Activated CD4-positive, alpha-beta T cell treated with anti-CD3 and anti-CD28 coated beads for 1 hour (primary cell): ENCODE results near the gene FANCD2.
A peak's percentile ranks its signal among the peaks of the same experiment; 100 is the strongest.
"Not testable (repeated sequence)": the region's sequence is repeated elsewhere in the genome, so short reads cannot be mapped to it uniquely, and the experiment has no call there.

Experiments used
- DNase-seq: peaks from one replicate; pipeline ENCODE4 v3.0.0-alpha.2; 2020

FANCD2 gene

DNA sequence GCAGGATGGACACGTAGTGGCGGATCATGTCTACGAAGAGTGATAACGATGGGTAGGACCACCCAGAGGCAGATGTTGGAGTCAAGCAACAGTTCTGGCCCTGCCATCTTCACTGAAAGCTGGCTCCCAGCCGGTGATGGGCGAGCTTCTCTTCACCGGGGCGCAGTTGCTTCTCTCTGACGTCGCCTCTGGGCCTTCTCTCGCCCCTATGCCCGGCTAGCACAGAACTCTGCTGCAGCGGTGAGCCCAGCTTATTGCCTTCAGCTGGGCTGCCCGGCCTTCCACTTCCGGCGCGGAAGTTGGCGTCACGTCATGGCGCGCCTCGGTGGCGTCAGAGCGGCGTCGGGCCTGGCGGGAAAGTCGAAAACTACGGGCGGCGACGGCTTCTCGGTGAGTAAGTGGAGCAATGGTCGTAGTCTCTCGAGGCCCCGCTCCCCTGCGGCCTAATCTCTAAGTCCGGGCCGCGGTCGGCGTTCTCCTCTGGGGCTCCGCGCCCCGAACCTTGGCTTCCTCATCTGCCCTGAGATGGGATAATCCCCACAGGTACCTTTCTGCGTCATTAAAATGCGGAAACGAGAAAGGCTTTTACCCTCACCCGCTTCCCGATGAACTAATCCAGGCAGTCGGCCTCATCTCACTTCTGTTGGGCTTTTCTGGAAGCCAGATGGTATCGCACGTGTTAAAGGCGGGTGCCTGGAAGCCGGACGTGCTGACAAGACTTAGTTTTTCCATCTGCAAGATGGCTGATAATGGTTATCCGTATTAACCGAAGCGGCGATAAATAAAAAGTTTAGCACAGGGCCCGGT is at the start of gene FANCD2:
FANCD2 (plus strand) TSS at position 354 of the 807 bp plus-strand sequence. CDS start 2,221 bp downstream, outside the sequence.
- DNase-seq = peak; percentile 92

DNA sequence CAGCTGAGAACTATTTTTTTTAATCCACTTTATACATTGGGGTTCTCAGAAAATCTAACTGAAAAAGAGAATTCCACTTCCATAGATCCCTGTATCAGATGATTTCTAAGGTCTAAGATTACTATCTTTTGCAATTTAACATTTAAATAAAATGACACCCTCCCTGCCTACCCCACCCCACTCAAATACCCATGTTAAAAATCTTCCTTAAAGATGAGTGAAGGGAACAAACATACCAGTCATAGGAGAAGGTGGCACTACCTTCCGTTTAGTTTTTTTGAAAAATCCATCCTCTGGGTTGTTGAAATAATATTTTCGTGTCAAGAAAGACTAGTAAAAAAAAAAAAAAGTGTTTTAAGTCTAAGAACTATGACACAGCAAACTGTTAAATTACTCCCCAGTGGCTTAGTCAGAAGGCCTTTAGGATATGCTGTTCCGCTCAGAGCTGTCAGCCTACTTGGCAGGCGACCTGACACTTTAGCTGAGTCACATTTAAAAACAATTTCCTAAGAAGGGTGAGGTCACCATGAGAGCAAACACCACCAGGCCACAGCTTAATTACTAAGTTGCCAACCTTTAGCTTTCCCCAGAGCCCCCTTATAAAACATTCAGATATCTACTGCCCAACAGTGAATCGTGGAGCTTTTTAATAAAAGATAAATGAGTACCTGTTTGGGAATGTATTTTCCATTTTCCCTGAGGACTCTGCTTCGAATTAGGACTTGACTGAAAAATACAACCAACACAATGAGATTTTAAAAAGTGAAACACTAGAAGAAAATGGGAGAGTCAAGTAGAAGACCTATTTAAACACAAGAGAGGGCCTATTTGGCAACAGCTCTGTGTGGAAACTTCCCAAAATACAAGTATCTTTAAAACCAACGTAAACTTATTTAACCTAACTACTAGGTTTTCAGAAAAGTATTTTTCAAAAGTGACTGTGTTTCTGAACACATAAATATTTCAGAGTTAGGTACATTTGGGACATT is 49.2 kb upstream of the FANCD2 start:
- DNase-seq = no peak

DNA sequence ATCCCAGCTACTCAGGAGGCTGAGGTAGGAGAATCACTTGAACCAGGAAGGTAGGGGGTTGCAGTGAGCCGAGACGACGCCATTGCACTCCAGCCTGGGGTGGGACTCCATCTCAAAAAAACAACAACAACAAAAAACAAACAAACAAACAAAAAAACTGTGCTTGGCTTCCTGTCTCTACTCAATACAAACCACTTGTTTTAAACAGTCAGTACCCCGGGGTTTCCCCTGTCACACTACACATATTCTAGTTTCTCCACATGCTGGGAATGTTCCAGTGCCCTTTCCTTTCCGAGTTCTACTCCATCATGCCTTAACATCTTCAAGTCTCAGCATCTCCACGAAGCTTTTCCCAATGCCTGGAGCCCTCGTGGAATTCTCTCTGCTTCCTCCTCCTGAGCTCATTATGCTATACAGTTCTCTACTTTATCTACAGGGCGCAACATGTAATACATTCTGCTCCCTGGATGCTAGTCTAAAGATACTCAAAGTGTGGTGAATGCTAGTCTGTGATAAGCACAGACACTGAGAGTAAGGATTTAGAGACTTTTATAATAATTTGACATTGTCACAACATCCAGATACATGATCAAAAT is 47.4 kb upstream of the FANCD2 start:
- no peak for DNase-seq

DNA sequence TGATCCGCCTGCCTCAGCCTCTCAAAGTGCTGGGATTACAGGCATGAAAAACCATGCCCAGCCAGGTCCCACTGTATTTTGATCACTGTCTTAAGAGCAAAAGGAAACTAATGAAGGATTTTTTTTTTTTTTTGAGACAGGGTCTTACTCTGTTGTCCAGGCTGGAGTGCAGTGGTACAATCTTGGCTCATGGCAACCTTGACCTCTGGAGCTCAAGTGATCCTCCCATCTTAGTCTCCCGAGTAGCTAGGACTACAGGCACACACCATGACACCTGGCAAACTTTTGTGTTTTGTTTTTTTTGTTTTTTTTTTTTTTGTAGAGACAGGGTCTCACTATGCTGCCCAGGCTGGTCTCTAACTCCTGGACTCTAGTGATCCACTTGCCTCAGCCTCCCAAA is 46.0 kb upstream of the FANCD2 start:
- no peak for DNase-seq

DNA sequence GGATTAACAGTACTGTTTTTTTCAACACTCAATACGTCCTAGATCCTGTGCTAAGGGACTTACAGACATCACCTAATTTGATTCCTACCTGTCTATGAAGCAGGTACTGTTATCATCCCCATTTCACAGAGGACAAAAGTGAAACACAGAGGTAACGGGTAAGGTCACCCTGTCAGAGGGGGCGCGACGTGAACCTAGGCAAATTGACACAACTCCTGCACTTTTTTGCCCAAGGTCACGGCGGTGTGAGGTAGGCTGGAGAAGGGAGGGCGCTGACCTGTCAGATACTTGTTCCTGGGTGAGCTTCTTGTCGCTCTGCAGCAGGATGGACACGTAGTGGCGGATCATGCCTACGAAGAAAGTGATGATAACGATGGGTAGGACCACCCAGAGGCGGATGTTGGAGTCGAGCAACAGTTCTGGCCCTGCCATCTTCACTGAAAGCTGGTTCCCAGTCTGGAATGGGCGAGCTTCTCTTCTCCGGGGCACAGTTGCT is 40.0 kb upstream of the FANCD2 start:
- DNase-seq = no peak

DNA sequence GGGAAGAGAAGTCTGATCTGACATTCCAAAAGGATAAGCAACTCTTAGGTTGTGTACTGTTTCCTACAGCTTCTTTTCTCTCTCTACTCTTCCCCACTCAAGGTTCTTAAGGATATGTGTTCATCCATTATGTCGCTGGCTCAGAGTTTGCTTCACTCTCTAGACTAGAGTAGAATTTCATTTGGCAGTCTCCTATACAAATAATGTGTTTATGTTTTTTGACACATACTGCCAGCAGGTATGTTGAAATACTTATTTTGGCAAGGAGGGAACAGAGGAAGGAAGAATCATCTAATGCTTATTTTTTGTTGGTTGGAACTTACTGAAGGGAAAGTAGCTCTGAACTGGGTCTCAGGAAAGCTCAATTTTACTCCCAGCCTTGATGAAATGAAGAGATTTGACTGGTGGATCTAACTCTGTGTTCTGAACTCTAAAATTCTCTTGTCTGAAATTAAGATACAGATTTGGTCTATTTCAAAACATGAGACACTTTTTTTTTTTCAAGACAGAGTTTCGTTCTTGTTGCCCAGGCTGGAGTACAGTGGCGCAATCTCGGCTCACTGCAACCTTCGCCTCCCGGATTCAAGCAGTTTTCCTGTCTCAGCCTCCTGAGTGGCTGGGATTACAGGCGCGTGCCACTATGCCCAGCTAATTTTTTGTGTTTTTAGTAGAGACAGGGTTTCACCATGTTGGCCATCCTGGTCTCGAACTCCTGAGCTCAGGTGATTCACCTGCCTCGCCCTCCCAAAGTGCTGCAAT is 32.0 kb upstream of the FANCD2 start:
- DNase-seq = no peak

DNA sequence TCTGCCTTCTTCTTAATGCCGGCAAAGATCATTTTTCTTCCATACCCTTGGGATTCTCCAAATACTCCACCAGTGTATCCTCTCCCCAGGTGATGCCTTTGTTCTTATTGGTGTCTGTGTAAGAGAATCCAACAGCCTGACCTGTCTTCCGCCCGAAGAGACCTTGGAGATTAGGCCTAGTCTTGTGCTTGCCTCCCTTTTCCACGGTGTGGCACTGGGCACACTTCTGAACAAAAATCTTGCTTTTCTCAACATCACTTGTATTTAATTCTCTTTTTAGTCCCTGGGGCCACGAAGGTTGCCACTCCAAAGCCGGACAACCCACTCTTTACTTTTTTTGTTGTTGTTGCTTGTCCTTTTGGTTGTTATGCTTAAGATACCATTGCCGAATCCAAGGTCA is 25.6 kb upstream of the FANCD2 start:
- no peak for DNase-seq

DNA sequence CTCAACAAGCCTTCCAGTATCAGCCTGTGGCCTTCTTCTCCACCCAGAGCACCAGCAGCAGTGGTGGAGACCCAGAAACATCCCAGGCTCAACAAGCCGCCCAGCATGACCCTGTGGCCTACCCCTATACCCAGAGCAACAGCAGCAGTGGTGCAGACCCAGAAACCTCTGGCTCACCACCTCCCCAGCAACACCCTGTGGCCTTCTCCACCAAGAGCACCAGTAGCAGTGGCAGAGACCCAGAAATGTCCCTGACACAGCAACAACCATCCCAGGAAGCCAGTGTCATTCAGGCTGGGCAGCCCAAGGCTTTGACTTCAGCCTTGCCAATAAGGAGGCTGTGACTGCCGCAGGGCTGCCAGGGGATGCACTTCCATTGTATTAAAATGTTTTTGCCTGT is 23.3 kb upstream of the FANCD2 start:
- no peak for DNase-seq

DNA sequence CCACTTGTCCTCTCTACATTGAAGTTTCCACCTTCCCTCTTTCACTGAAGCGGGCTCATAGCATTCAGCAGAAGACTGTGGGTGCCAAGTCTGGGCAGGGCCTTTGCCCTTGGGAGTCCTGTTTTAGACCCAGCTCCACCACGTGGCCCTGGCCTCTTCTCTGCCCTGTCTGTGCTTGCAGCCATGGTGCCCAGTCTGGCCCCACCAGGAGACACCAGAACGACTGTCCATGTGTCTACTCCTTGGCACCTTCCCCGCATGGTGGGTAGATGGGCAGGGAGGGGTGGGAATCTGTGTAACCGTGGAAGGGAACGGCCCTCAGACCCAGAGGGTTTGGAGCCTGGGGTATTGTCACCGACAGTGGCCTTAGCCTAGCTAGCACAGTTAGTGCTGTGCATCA is 21.7 kb upstream of the FANCD2 start:
- no peak for DNase-seq

DNA sequence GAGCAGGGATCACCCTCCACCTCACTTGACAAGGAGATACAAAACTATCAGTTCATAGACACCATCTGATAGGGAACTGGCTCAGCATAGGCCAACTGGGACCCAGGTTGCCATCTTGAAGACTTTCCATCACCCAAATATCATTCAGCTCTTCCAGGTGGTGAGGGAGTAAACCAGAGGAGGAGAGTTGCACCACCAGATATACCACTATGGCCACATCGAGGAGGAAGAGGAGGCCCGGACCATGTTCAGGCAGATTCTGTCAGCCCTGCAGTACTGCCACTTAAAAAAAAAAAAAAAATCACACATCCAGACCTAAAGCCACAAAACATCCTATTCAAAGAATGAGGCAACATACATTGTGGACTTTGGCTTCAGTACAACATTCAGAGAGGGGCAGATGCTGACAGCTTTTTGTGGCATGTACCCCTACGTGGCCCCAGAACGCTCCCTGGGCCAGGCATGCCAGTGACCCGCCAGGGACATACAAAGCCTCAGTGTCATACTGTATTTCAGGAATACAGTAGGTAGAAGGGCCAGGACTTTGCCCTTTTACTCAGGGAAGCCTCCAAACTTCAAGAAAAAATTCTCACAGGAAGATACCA is 21.2 kb upstream of the FANCD2 start:
- no peak for DNase-seq

DNA sequence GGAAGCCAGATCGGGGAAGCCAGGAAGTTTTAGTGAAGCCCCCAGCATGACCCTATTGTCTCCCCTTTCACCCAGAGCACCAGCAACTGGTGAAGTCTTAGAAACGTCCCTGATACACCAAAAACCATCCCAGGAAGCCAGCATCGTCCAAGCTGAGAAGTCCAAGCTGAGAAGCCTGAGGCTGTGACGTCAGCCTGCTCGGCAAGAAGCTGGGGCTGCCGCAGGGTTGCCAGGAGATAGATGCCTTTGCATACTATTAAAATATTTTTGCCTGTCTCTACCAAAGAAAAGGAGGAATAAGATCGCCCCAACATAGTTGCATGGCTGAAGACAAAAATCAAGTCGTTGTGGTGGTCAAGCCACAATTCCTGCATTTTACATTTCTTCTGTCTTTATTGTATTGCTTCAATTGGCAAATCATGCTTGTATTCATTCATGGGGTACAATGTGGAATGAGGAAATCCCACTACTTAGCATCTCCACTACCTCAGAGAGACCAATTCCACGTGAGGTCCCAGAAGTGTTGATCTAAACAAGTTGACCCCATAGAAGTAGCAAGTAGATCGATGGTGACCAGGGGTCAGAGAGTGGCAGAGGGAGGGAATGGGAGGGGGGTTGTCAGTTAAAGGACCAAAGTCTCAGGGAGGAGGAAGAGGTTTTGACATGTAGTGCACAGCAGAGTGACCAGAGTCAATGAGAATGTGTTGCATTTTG is 20.0 kb upstream of the FANCD2 start:
- no peak for DNase-seq

DNA sequence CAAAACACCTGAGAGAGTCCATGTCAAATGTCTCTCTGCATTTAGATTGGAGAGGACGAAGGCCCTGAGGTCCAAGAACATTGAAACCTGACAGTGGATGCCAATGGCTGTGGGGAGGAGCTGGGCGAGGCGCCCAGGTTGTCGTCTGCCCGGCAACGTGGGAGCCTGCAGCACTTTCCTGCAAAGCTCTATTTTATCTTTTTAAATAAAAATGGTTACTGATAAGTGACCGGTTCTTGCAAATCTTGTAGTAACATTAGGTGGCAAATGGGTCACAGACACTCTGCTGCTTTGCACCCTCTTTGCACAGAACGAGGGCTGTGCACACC is 19.5 kb upstream of the FANCD2 start:
- DNase-seq = no peak

DNA sequence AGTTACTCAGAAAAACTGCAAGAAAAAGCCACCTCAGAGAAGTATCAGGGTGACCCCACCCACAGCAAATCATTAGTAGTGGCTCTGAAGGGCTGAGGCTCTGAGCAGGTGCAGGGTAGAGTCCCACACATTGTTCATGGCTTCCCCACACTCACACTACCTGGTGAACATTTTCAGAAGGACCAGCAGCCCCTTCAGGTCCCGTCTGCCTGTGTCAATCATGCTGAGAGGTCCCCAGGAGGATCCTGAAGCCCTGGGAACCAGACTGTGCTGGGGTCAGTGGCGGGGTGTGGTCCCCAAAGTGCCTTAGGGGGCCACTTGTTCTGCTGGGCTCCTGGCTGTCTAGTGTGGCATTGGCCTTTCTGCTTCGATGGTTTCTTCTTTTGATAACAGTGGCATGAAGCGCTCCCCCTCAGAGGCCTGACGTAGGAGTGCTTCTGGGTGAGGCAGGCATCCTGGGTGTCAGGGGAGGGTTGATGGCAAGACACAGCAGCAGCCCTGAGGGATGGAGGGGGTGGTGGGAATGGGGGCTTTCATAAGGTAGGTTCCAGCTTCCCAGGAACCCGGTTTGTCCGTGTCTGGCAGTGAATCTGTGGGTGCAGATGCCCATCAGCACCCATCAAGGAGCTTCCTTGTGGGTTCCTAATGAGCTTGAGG is 19.0 kb upstream of the FANCD2 start:
- no peak for DNase-seq

DNA sequence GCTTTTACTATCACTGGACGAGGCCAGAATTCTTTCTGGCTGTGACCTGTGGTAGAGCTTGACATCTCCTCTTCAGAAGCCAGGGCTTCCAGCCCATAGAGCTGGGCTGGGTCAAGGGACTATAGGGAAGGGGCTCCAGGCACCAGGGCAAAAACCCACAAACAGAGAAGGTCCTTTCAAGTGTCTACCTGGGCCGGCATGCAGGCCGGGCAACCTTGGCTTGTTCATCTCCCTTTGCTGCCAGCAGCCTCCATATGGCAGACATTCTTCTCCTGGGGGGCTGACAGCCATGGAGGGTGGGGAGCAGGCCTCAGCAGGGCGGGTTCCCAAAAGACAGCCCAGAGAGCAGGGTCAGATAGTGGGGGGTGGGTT is 18.0 kb upstream of the FANCD2 start:
- DNase-seq = not testable (repeated sequence)

DNA sequence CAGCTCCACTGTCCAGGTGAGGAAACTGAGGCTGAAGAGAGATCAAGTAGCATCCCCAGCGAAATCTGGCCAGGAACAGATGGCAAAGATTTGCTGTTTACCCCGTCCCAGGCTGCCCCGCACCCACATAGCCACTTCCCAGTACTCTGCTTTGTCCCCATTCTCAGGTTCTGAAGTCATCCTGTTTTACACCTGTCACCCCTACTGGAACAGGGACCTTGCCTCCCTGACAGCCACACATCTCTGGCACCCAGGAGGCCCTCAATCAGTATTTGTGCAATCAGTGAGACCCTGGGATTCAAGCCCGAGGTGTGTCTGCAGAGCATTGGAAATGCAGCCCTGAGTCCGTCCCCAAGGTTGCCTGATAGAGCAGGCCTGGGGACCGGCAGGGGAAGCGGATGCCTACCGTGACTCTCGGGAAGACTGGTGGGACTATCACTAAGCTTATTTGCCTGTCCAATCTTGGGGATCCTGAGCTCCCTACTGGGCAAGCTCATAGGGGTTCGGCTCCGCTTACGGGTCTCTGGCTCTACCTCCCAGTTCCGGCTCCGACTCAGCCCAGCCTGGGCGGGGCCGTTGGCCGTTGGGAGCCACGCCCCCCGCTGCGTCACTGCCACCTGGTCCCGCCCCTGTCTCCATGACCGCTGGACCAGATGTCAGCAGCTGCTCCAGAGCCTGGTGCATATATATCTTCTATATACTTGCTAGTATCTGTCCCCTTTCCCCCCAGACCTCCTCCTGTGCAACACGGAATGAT is 17.5 kb upstream of the FANCD2 start:
- peak; percentile 62 for DNase-seq

DNA sequence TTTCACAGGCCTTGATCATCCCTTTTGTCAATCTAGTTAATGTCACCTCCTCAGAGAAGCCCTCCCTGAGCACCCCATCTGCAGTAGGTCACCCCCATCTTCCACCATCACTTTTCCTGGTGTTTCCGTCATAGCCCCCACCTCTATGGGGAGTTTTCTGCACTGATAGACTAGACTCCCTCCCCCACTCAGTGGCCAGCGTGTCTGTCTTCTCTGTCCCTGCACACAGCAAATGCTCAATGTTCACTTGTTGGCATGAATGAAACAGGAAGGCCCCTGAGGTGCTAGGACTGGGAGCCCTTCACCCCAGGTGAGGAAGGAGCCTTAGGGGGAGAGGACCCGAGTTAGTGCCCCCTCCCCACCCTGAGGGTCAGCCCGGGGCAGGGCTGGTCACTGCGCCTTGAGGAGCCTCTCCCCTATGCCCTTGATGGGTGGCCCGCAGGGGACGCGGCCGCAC is 15.8 kb upstream of the FANCD2 start:
- DNase-seq = no peak

DNA sequence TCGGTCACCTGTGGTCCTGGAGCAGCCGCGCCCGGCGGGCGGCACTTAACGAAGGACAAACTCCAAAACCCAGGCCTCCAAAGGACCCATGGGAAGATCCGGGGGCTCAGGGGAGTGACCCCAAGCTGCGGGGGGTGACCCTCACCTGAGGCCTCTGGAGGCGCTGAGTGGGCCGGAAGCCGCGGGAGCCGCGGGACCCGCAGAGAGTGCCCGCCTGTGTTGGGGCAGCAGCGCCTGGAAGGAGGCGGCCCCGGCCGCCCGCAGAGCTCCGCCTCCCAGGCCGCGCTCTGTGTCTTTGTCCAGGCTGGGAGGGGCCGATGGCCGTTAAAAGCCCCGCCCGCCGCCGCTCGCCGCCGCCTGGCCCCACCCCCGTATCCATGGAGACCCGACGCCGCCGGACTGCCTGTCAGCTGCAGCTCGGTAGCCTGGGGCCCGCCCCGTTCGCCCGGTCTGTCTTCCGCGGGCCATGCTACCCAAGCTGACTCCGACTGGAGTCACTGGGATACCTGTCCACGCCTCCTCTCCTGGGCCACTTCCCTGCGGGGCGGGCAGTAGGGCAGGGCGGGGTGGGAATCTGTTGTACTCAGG is 15.3 kb upstream of the FANCD2 start:
- peak; percentile 53 for DNase-seq

DNA sequence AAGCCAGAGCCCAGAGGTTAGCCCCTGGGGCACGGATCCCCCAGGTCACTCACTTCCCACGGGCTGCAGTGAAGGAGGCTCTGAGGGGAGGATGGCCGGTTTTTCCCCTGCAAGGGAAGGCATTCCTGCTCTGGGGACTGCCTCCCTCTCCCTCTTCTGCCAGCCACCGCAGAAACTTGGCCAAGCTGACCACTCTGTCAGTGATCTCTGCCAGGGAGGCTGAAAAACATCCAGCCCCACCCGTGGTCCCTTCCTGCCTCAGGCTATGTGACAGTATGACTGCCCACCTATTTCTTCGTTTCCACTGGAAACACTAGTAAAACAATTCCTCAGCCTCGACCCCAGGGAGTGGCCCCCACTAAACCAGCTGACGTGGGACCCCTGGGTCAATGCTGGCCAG is 14.6 kb upstream of the FANCD2 start:
- no peak for DNase-seq

DNA sequence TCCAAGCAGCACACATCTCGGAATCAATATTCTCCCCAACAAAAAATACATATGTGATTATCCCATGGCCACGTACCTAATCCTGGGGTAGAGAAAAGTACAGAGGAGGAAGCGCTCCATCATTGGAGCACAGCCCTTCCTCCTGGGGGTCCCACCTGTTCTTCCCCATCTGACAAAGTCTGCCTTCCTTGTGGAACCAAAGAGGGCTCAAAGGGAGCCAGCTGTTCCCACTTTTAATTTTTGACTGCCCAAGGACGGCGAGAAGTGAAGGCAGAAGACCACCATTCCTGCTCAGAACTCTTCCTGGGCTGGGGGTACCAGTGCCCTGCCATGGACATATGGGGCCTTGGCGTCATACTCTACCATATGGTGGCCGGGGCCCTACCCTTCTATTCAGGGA is 14.1 kb upstream of the FANCD2 start:
- no peak for DNase-seq

DNA sequence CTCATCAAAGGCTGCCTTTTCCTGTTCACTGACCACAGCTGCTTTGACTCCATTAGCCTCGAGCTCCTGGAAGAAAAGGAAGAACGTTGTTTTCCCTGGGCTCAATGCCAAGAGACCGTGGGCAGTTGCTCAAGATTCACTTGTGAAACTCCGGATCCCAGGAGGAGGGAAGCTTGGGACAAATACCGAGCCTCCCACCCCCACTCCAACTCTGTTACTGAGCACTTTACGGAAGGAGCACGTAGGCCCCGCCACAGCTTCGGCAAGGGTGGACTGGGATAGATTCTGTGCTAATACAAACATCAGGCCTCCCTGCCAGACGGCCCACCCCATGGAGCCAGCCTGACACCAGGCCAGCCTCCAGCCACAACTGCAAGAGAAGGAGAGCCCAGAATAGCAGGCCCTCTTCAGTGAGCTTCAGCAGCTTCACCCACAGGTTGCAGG is 10.8 kb upstream of the FANCD2 start:
- DNase-seq = no peak
